ENCODE measurements around the gene TUBA3C. TPM values are rescaled to one million over a fixed set of nuclear protein-coding genes. Genes with fewer than 3 reads are reported as not detected.

The TUBA3C gene
- total and polyA plus RNA-seq, 2 donors (not counting 1 experiment from before 2014, with no cell fraction given), result not detected

DNA sequence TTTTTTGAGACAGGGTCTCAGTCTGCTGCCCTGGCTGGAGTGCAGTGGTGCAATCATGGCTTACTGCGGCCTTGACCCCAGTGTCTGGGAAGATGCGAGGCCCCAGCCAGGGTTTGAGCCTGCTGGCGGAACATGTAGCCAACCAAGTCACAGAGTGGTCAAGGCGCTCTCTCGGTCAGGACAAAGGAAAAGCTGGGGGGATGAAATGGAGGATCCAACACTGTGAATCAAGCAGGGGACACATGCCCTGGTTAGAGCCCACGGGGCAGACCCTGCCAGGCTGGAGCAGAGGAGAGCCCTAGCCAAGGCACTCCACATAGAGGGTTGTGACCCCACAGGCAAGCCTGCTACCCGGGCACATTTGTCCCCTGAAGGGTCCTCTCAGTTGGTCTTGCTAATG, 10.1 kb downstream of the TUBA3C start:
- no peak overlapping the region for H2AFZ ChIP-seq (ENCODE audit: low read length)
- H3K4me1 ChIP-seq (ENCODE audit: control insufficient read depth, extremely low read depth, insufficient read depth, low read length), result no peaks in the 10 kb centered on the region
- TF ChIP-seq, protein P1, sequence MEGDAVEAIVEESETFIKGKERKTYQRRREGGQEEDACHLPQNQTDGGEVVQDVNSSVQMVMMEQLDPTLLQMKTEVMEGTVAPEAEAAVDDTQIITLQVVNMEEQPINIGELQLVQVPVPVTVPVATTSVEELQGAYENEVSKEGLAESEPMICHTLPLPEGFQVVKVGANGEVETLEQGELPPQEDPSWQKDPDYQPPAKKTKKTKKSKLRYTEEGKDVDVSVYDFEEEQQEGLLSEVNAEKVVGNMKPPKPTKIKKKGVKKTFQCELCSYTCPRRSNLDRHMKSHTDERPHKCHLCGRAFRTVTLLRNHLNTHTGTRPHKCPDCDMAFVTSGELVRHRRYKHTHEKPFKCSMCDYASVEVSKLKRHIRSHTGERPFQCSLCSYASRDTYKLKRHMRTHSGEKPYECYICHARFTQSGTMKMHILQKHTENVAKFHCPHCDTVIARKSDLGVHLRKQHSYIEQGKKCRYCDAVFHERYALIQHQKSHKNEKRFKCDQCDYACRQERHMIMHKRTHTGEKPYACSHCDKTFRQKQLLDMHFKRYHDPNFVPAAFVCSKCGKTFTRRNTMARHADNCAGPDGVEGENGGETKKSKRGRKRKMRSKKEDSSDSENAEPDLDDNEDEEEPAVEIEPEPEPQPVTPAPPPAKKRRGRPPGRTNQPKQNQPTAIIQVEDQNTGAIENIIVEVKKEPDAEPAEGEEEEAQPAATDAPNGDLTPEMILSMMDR (conservative IDR thresholded peaks at IDR 0.05 in 1 of 2, IDR thresholded peaks at IDR 0.05 in 1 of 2; ENCODE audit: low read depth in 1 of 2, low read length in 2 of 2), result no peak
- TF ChIP-seq EZH2 (IDR thresholded peaks at IDR 0.05; ENCODE audit: low read length, missing control alignments), result no peak
- no peaks in the 10 kb centered on the region for H4K20me1 ChIP-seq (ENCODE audit: control insufficient read depth, extremely low read depth, insufficient read depth, low read length)
- DNase-seq (ENCODE audit: low read depth in 2 of 2), result no peak
- no peaks in the 10 kb centered on the region for H3K9me3 ChIP-seq (ENCODE audit: control insufficient read depth, insufficient read depth, low read depth, low read length)
- H3K9ac ChIP-seq (ENCODE audit: insufficient read depth, low read length), result no peak overlapping the region
- H3K4me3 ChIP-seq (replicated peaks in 1 of 4; ENCODE audit: control extremely low read depth in 1 of 4, insufficient read depth in 1 of 4, low read depth in 3 of 4, low read length in 4 of 4), result no peak overlapping the region
- H3K4me2 ChIP-seq (ENCODE audit: extremely low read depth, insufficient read depth, low read length), result no peak overlapping the region
- no peak overlapping the region for H3K27ac ChIP-seq (ENCODE audit: insufficient read depth, low read length)
- no peaks in the 10 kb centered on the region for H3K27me3 ChIP-seq (ENCODE audit: control insufficient read depth, insufficient read depth, low read length)
- no peaks in the 10 kb centered on the region for H3K79me2 ChIP-seq (ENCODE audit: control insufficient read depth, insufficient read depth, low read length)
- no peaks in the 10 kb centered on the region for H3K36me3 ChIP-seq (ENCODE audit: control insufficient read depth, insufficient read depth, low read length)

DNA sequence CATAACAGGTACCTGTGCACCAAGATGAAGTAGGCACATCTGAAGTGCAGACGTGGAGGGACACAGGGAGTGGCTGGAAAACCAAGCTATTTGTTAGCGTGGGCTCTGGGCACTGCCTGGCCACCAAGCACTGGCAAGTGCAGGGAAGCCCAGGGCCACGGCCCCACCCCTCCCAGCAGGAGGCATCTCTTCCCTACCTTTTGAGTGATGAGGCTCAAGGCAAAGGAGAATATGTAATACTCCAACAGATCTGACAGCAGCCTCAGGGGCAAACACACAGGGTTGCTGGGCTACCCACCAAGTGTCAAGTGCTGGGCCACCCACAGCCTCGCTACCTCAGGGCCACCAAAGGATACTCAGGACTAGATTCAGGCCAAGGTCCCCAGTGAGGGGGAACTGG, 11.6 kb downstream of the TUBA3C start:
- no peaks in the 10 kb centered on the region for H3K4me1 ChIP-seq (ENCODE audit: control insufficient read depth, extremely low read depth, insufficient read depth, low read length)
- no peaks in the 10 kb centered on the region for H3K36me3 ChIP-seq (ENCODE audit: control insufficient read depth, insufficient read depth, low read length)
- no peak overlapping the region for H3K4me2 ChIP-seq (ENCODE audit: extremely low read depth, insufficient read depth, low read length)
- H3K9ac ChIP-seq (ENCODE audit: insufficient read depth, low read length), result no peak overlapping the region
- H3K27me3 ChIP-seq (ENCODE audit: control insufficient read depth, insufficient read depth, low read length), result no peaks in the 10 kb centered on the region
- H4K20me1 ChIP-seq (ENCODE audit: control insufficient read depth, extremely low read depth, insufficient read depth, low read length), result no peaks in the 10 kb centered on the region
- H2AFZ ChIP-seq (ENCODE audit: low read length), result no peak overlapping the region
- no peak overlapping the region for H3K27ac ChIP-seq (ENCODE audit: insufficient read depth, low read length)
- H3K9me3 ChIP-seq (ENCODE audit: control insufficient read depth, insufficient read depth, low read depth, low read length), result no peaks in the 10 kb centered on the region
- DNase-seq (ENCODE audit: low read depth in 2 of 2), result no peak
- H3K79me2 ChIP-seq (ENCODE audit: control insufficient read depth, insufficient read depth, low read length), result no peaks in the 10 kb centered on the region
- no peak for TF ChIP-seq EZH2 (IDR thresholded peaks at IDR 0.05; ENCODE audit: low read length, missing control alignments)
- TF ChIP-seq, protein P1 (conservative IDR thresholded peaks at IDR 0.05 in 1 of 2, IDR thresholded peaks at IDR 0.05 in 1 of 2; ENCODE audit: low read depth in 1 of 2, low read length in 2 of 2), result no peak
- no peak overlapping the region for H3K4me3 ChIP-seq (replicated peaks in 1 of 4; ENCODE audit: control extremely low read depth in 1 of 4, insufficient read depth in 1 of 4, low read depth in 3 of 4, low read length in 4 of 4)

DNA sequence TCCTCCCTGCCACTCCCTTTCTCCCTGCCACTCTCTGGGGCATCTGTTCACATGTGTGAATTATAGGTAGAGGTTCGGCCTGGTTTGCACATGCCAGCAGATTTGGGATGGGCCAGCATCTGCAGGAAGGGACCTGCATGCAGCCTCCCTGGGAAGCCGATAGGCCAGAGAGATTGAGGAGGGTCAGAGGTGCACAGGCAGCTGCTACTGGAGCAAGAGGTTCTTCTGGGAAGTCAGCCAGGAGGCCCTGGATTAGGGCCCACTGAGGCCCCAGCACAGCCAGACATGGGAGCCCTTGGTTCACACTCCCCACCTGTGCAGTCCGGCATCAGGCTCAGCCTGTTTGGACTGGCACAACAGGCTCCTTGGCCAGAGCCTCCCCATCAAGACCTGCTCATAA, 12.1 kb downstream of the TUBA3C start:
- Histone ChIP-seq H3K4me3 (replicated peaks in 1 of 4; ENCODE audit: control extremely low read depth in 1 of 4, insufficient read depth in 1 of 4, low read depth in 3 of 4, low read length in 4 of 4) (no peak overlapping the region), H2AFZ (ENCODE audit: low read length) (no peak overlapping the region), H3K9me3 (ENCODE audit: control insufficient read depth, insufficient read depth, low read depth, low read length) (no peaks in the 10 kb centered on the region), H3K4me2 (ENCODE audit: extremely low read depth, insufficient read depth, low read length) (no peak overlapping the region), H3K27ac (ENCODE audit: insufficient read depth, low read length) (no peak overlapping the region), H3K9ac (ENCODE audit: insufficient read depth, low read length) (no peak overlapping the region), H3K27me3 (ENCODE audit: control insufficient read depth, insufficient read depth, low read length) (no peaks in the 10 kb centered on the region), H3K36me3 (ENCODE audit: control insufficient read depth, insufficient read depth, low read length) (no peaks in the 10 kb centered on the region), H3K79me2 (ENCODE audit: control insufficient read depth, insufficient read depth, low read length) (no peaks in the 10 kb centered on the region), H3K4me1 (ENCODE audit: control insufficient read depth, extremely low read depth, insufficient read depth, low read length) (no peaks in the 10 kb centered on the region), H4K20me1 (ENCODE audit: control insufficient read depth, extremely low read depth, insufficient read depth, low read length) (no peaks in the 10 kb centered on the region)
- no peak for DNase-seq (ENCODE audit: low read depth in 2 of 2)
- TF ChIP-seq, protein P1 (conservative IDR thresholded peaks at IDR 0.05 in 1 of 2, IDR thresholded peaks at IDR 0.05 in 1 of 2; ENCODE audit: low read depth in 1 of 2, low read length in 2 of 2), result no peak
- no peak for TF ChIP-seq EZH2 (IDR thresholded peaks at IDR 0.05; ENCODE audit: low read length, missing control alignments)
